Endothelial cell of umbilical vein (primary cell): ENCODE results near the gene PKNOX1.

Experiments
- JUN ChIP-seq: IDR thresholded peaks from 2 replicates; pipeline ENCODE4 v1.6.1; 2011; ENCODE audit warnings: borderline replicate concordance, low read depth; ENCODE audit not compliant: insufficient read length, insufficient read depth
- POLR2A ChIP-seq: IDR thresholded peaks from 2 replicates; pipeline ENCODE4 v1.6.1; 2012; ENCODE audit warnings: low read depth, mild to moderate bottlenecking, control low read depth, low read length
- POLR2AphosphoS5 ChIP-seq: IDR thresholded peaks from 2 replicates; pipeline ENCODE4 v1.6.1; 2012; ENCODE audit warnings: low read depth, mild to moderate bottlenecking, control low read depth, low read length, moderate library complexity; ENCODE audit not compliant: insufficient read depth
- TF ChIP-seq, protein P1 (sequence below), 2 donors: IDR thresholded peaks; 1 replicate in 1 of 2; 2 replicates in 1 of 2; pipeline ENCODE4 v1.5.1; 2011; ENCODE audit warnings: low read length in 2 of 2, mild to moderate bottlenecking in 2 of 2, moderate library complexity in 2 of 2, control low read depth in 1 of 2, inconsistent platforms in 1 of 2, low read depth in 1 of 2; ENCODE audit not compliant: insufficient read depth in 1 of 2; ENCODE audit errors: extremely low read depth in 1 of 2

DNA sequence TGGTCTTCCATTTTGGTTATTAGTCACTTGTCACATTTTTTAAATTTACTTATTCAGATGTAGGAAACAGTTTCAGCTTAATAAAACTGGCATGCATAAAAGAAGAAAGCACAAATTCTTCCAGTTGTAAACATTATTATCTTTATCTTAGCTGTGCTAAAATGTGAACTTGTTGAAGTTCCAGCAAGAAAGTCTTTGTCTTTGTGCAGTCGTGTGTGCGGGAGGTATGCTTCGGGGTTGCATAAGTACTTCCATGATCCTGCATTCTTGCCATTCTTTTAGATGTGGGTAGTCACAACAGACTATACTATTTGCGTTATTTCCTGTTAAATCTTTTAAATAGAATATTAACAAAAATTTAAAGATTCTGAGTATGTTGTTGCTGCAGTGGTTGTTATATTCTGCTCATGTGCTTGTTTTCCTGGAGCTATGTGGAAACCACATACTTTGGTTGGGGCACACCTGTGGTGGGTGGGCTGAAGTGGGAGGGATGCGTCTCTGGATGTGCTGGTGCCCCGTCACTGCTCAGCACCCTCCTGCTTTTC lies 51.3 kb downstream of the PKNOX1 start:
- TF ChIP-seq, protein P1, sequence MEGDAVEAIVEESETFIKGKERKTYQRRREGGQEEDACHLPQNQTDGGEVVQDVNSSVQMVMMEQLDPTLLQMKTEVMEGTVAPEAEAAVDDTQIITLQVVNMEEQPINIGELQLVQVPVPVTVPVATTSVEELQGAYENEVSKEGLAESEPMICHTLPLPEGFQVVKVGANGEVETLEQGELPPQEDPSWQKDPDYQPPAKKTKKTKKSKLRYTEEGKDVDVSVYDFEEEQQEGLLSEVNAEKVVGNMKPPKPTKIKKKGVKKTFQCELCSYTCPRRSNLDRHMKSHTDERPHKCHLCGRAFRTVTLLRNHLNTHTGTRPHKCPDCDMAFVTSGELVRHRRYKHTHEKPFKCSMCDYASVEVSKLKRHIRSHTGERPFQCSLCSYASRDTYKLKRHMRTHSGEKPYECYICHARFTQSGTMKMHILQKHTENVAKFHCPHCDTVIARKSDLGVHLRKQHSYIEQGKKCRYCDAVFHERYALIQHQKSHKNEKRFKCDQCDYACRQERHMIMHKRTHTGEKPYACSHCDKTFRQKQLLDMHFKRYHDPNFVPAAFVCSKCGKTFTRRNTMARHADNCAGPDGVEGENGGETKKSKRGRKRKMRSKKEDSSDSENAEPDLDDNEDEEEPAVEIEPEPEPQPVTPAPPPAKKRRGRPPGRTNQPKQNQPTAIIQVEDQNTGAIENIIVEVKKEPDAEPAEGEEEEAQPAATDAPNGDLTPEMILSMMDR (IDR thresholded peaks at IDR 0.05; ENCODE audit: extremely low read depth in 1 of 2, insufficient read depth in 1 of 2, low read depth in 1 of 2, low read length in 2 of 2): no peak
- no peak for TF ChIP-seq POLR2AphosphoS5
- no peak for TF ChIP-seq JUN
- no peak for TF ChIP-seq POLR2A
